ENCODE results near the gene UXS1.

Gene UXS1

DNA sequence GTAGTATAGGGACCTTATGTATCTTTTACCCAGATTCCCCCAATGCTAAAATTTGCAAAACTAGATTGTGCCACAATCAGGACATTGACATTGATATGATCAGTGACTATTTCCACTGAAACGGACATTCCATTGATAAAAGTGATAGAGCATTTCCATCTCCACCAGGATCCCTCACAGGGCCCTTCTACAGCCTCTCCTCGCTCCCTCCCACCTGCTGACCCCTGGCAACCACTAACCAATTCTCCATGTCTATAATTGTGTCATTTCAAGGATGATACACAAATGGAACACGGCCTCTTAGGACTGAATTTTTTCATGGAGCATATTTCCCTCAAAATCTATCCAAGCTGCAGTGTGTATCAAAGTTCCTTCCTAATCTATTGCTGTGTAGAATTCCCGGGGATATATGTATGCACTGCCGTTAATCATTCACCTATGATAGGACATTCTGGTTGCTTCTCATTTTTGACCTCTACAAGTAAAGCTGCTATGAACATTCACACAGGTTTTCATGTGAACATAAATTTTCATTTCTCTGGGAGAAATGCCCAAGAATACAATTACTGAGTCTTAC lies 67.3 kb downstream of the UXS1 start:
- H3K4me3 ChIP-seq (replicated peaks; ENCODE audit: low read depth, low read length): no peak overlapping the region
- DNase-seq (ENCODE audit: low read depth): no peak
- TF ChIP-seq, protein P1, sequence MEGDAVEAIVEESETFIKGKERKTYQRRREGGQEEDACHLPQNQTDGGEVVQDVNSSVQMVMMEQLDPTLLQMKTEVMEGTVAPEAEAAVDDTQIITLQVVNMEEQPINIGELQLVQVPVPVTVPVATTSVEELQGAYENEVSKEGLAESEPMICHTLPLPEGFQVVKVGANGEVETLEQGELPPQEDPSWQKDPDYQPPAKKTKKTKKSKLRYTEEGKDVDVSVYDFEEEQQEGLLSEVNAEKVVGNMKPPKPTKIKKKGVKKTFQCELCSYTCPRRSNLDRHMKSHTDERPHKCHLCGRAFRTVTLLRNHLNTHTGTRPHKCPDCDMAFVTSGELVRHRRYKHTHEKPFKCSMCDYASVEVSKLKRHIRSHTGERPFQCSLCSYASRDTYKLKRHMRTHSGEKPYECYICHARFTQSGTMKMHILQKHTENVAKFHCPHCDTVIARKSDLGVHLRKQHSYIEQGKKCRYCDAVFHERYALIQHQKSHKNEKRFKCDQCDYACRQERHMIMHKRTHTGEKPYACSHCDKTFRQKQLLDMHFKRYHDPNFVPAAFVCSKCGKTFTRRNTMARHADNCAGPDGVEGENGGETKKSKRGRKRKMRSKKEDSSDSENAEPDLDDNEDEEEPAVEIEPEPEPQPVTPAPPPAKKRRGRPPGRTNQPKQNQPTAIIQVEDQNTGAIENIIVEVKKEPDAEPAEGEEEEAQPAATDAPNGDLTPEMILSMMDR (IDR thresholded peaks at IDR 0.05; ENCODE audit: low read length, missing control alignments): no peak

GRCh38 chr2:106126295-106126694 lies 67.8 kb downstream of the UXS1 start:
- TF ChIP-seq, protein P1 (IDR thresholded peaks at IDR 0.05; ENCODE audit: low read length, missing control alignments): no peak
- DNase-seq (ENCODE audit: low read depth): no peak
- no peak overlapping the region for H3K4me3 ChIP-seq (replicated peaks; ENCODE audit: low read depth, low read length)

DNA sequence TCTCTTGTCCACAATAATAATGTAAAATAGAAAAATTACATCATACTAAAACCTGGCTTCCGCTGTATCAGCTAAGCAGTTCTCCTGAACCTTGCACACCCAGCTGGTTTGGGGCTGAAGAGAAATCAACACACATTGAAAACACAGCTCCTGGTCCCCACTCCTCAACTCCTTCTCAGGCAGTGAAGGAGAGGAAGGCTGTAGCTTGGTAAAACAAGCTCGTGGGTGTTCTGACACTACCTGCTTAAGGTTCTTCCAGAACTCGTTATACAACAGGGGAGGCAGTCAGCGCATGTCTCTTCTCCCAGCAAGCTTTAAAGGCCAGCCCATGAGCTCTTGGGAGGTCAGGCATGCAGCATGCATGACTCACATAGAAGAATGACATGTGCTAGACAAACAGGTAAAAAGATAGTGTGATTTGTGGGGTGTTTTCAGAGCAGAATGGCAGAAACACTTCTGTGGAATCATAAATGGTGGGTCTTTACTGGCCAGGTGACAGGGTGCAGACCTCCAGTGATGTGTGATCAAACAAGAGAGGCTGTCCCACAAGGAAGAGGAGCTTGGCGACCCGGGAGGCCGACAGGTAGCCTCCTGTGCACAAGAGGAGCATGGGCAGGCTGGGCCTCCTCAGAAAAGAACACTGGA lies 69.1 kb downstream of the UXS1 start:
- TF ChIP-seq, protein P1 (IDR thresholded peaks at IDR 0.05; ENCODE audit: low read length, missing control alignments): no peak
- DNase-seq (ENCODE audit: low read depth): no peak
- no peak overlapping the region for H3K4me3 ChIP-seq (replicated peaks; ENCODE audit: low read depth, low read length)

- TF ChIP-seq, protein P1 (IDR thresholded peaks at IDR 0.05; ENCODE audit: low read length, missing control alignments): no peak
- DNase-seq (ENCODE audit: low read depth): no peak
- no peak overlapping the region for H3K4me3 ChIP-seq (replicated peaks; ENCODE audit: low read depth, low read length)
Observed at GRCh38 chr2:106124106-106124756, 69.9 kb downstream of the UXS1 start.

- TF ChIP-seq, protein P1 (IDR thresholded peaks at IDR 0.05; ENCODE audit: low read length, missing control alignments): no peak
- no peak for DNase-seq (ENCODE audit: low read depth)
- H3K4me3 ChIP-seq (replicated peaks; ENCODE audit: low read depth, low read length): no peak overlapping the region
Observed at GRCh38 chr2:106122157-106122556, 71.9 kb downstream of the UXS1 start.

GRCh38 chr2:106120432-106120831 lies 73.7 kb downstream of the UXS1 start:
- no peak for DNase-seq (ENCODE audit: low read depth)
- no peak overlapping the region for H3K4me3 ChIP-seq (replicated peaks; ENCODE audit: low read depth, low read length)
- TF ChIP-seq, protein P1 (IDR thresholded peaks at IDR 0.05; ENCODE audit: low read length, missing control alignments): no peak
